Ramos (cell line): ENCODE measurements around the gene CIB4.
"Not testable (repeated sequence)": the region's sequence is repeated elsewhere in the genome, so short reads cannot be mapped to it uniquely, and the experiment has no call there.

Experiments used
- in situ Hi-C: fragments of 300-500 bp; cut with MboI; formaldehyde crosslinking; loops from one replicate; pipeline ENCODE4 v1.14.3; 2022; ENCODE audit warnings: low sequenced_read_pairs; ENCODE audit not compliant: unreplicated experiment

Gene CIB4

DNA sequence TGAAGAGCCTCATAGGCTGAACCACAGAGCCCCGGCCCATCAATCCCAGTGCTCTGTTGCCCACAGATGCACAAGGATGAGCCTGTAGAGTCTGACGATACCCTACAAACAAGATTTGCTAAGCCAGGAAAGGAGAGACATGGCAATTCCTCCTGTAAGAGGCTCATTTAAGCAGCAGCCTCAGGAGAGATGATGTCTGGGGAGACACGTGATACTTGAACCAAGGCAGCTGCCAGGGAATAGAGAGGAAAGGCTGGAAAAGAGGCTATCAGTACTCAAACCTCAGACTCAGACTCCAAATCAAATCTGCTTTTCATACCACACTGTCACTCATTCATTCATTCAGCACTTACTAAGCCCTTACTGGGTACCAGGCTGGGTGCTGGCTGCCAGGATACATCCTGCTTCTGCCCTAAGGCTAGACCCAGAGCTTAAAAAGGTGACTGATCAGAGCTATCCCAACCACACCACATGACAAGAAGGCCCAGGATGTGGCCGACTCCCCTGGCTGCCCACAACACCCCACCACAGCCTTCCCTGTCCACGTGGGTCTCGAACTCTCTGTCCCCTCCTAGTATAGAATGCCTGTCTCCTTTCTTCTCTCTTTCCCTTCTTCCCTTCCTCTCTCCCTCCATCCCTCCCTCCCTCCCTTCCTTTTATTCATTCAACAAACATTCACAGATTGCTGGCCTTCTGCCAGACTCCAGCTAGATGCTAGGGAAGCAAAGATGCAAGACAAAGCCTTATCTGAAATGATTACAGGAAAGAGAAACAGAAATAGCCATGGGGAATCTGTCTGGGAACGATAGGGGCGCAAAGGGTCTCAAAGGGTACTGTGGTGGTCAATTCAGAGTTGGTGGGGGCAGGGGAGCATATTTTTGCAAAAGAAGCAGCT is 27.9 kb upstream of the CIB4 start:
- in situ Hi-C loops: no loop called here

DNA sequence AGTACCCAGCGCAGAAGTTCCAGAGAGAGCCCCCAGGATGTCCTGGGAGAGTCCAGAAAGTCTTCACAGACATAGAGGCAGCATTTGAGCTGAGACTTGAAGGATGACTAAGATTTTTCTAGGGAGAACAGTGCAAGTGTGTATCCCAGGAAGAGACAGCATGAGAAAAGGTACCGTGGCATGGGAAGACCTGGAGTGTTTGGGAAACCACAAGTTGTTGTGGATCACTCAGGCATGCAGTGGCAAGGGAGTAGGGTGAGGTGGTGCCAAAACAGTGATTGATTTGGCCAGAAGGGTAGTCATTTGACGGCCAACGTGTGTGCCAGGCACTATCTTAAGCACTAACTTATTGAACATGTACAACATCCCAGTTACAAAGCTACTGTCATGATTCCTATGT is 26.9 kb upstream of the CIB4 start:
- in situ Hi-C loops: no loop called here

DNA sequence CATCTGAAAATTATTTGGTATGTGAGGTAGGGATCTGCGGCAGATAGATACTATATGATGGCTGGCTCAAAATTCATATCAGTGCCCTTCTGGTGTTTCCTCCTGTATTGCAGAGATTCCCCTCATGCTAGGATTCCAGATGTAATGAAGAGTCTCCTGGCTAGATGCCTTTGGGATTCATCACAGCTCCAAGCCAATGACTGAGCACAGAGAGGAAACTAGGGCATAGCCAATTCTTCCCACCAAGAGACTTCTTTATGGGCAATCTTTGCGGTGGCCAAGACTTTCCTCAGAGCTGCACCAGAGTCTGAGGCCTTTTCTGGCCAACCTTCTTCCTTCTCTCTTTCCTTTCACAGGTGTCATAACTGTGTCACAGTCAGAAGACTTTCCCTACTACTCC is 25.5 kb upstream of the CIB4 start:
- in situ Hi-C loops: no loop called here

DNA sequence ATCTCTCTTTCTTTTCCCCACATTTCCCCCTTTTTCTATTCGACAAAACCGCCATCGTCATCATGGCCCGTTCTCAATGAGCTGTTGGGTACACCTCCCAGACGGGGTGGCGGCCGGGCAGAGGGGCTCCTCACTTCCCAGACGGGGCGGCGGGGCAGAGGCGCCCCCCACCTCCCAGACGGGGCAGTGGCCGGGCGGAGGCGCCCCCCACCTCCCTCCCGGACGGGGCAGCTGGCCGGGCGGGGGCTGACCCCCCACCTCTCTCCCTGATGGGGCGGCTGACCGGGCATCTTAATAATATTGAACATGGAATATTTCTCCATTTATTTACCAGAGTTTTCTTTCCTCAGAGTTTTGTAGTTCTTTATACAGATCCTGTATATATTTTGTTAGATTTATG is 24.1 kb upstream of the CIB4 start:
- in situ Hi-C loops: not testable (repeated sequence)

DNA sequence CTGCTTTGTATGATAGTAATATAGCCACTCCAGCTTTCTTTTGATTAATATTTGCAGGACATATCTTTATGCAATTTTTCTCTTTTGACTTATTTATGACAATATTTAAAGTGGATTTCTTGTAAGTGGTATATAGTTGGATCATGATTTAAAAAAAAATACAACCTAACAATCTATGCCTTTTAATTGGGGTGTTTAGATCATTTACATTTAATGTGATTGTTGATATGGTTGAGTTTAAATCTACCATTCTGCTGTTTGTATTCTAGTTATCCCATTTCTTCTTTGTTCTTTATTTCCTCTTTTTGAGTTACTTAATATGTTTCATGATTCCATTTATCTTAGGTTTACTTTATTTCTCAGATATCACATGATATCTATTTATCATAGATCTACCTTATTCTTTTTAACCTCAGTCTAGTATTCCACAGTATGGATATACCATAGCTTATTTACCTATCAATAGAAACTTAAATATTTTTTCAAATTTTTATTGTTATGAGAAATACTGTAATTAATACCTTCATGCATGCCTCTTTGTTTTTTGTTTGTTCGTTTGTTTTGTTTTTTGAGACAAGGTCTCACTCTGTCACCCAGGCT is 19.3 kb upstream of the CIB4 start:
- in situ Hi-C loops: no loop called here

DNA sequence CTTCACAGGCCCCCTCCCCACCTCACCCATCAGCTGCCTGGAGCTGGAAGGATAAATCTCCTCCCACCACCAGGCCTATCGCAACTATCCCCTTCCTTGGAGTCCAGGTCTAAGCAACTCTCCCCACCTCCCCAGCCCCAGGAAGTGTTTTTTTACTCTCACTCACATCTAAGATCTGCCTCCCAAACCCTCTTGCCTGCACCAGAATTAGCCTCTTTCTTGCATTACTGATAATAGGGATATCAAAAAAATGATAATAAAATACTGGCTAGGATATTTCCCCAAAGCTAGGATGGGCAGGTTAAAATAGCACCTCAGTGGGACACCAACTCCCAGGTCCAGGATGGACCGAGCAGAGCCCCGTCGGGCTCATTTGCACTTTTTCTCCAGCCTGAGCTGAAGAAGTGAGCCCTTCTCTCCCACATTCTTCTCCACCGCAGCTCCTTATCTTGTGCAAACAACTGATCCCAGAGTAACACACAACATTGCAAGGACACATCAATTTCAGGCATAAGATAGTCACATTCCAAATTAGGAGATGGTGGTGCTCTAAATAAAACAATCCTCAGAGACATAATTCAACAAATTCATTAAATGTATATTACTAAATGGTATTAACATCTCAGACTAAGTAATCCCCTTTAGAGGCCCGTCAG is 17.7 kb upstream of the CIB4 start:
- in situ Hi-C loops: no loop called here

DNA sequence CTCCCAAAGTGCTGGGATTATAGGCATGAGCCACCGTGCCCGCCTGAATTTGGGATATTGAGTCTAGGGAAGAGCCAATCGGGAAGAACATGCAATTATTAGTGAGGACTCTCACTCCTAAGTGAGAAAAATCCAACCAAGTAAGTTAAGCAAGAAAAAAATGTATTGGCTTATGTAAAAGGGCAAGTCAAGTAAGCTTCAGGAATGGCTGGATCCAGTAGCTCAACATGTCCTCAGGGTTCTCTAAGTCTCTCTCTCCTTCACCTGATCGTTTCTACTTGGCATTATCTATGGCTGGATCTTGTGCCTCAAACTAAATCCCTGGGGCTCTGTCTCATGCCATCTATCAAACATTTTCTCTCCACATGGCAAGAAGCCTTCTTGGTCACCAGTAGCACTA is 16.1 kb upstream of the CIB4 start:
- in situ Hi-C loops: no loop called here

DNA sequence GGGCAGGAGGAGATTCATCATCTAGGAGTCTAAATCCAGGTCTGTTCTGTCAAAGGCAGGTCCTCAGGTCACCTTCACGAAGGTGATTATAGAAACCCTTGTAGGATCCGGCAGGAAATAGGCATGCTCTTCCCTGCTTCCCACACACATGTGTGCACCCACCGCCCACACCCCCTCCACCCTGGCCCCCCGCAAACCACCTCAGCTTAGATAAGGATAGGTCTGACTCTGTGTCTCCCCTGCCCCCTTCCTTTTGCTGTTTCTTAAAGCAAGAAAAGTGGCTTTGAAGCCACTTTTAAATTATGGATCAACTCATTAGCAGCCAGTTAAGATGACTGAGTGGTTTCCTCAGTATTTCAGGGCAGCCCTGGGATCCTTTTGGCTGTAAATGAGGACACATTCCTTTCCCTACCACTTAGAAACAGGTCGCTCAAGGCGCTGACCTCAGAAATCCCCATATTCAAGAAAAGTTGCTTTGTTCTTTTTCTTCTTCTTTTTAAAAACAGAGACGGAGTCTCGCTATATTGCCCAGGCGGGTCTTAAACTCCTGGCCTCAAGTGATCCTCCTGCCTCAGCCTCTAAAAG is 14.5 kb upstream of the CIB4 start:
- in situ Hi-C loops: no loop called here

DNA sequence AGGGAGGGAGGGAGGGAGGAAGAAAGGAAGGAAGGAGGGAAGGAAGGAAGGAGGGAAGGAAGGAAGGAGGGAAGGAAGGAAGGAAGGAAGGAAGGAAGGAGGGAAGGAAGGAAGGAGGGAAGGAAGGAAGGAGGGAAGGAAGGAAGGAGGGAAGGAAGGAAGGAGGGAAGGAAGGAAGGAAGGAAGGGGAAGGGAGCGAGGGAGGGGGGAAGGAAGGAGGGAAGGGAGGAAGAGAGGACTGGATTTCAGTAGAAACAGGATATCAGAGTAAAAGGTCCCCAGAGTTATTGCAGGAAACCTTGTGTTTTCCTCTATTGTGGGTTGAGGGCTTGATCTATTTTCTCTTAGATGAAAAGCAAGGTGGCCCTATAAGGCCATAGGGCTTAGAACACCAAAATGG is 14.0 kb upstream of the CIB4 start:
- in situ Hi-C loops: not testable (repeated sequence)

DNA sequence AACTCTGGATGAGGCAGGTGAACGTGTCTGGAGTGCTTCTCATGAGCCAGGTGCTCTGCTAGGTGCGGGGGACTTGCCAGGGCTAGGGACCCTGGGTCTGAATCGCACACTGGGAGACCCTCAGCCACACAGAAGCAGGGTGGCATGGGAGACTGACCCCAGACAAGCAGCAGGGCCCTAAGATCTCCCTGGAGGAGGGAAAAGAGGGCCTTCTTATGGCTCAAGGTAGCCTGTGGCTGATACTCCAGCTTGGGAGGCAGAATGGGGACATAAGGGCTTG is 12.8 kb upstream of the CIB4 start:
- in situ Hi-C loops: no loop called here

DNA sequence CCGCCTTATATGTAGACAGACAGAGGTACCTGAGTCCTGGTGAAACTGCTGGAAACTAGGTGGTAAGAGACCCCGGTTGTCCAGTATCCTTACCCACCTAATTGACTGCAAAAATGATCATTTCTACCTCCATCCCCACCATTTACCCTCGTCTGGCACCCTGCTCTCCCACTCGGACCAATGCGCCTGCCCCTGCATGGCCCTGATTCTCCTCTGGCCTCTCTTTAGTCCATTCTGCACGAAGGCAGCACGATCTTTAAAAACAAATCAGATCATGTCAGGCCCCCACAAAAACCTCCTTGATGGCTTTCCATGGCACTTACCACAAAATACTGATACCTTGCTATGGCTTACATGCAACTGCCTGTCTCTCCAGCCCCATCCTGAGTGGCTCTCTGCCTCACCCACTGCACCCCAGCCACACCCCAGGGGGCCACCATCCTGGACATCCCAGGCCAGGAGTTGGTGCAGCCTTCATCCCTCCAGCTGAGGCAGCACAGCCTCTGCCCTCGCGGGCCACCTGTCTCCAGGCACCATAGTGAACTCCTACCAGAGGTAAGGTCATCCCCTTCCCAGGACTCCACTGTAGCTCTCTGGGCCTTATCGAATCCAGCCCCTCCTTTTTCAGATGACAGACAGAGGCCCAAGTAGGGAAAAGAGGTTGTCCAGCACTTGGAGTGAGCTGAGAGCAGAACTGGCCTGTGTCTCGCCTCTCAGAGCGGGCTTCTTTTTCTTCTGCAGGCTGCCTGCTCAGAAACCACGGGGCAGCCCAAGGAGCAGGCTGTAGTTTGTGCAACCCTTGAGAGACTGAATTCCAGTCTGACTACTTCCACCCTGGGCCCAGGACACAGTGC is 12.3 kb upstream of the CIB4 start:
- in situ Hi-C loops: no loop called here

DNA sequence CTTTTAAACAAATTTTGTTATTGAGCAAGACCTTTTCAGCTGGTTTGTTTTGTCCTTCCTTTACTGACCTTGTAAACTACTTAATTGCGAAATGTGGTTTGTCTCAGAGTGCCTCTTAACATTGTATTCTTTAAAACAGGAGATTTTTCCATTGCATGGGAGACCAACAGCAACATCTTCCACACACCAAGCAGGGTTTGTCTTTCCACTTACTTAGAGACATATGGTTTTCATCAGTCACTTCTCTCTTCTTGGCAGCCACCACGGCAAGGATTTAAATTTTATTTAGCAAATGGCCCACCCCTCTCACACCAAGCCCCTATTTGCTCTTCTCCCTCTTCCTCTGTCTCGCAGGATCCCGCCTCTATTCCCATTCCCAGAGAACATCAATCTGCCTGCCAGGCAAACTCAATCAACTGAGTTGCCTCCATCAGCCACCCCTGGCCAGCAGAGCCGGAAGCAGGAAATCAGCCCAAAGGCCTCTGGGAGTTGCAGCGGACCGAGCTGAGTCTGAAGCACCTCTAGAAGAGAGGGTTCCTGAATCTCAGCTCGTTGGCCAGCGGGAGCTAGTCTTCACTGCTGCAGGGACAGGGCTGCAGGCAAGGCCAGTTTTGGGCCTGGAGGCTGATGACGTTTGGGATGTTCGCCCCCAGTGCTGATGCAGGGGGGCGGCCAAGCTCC is 11.3 kb upstream of the CIB4 start:
- in situ Hi-C loops: no loop called here

DNA sequence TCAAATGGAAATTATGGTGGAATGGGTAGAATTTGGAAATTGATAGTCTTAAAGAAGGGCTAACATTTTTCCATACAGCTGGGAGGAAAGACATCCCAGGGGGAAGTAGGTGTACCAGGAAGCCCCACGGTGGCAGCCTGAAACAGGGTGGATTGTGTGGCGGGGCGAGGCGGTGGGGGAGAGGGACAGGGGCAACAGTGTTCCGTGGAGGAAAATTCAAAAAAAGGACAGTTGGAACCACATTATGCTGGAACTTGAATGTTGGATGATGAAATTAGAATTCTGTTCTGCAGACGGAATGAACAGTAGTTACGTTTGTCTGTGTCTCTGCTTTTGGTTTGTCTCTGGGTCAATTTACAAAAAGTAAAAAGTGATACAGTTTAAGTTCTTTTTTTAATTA is 10.6 kb upstream of the CIB4 start:
- in situ Hi-C loops: no loop called here

DNA sequence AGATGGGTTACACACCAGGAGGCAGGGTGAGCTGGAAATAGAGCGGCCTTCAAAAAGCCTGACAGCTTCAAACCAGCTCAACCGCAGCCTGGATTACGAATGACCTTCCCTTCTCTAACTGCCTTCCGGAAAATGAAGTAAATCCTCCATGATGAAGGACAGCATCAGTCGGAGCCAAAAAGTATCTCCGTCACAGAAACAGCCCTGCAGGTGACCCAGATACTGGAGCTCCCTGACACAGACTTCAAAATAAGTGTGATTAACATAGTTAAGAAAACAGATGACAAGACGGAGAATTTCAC is 10.3 kb upstream of the CIB4 start:
- in situ Hi-C loops: no loop called here

DNA sequence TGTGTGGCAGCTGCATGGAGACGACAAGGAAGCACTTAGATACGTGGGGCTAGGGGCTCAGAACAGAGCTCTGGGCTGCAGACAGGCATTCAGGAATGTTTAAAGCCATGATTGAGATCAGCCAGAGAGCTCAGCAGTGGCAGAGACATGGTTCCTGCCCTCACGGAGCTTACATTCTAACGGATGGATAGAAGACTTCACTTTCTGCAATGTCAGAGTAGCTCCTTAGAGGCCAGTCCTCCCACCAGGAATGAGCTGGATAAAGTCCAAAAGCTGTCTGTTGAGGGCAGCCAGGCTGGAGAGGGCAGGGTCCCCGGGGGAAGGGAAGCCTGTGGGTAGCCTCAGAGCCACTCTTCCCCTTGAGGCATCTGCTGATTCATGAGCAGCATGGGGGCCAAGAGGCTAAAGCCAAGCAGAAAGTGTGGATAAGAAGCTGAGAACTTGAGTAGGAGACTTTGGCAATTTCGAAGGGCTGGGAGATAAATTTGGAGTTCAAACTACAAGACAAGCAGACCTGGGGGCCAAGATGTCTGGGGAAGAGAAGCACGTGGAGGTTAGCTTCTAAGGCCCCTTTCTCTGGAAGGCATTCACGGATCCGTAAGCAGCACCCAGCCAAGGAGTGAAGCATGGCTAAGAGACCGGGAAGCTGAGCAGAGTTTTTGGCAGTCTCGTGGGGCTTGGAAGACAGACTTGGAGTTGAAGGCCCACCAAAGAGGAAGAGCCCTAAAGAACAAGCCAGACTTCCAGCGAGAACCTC is 9.7 kb upstream of the CIB4 start:
- in situ Hi-C loops: no loop called here

DNA sequence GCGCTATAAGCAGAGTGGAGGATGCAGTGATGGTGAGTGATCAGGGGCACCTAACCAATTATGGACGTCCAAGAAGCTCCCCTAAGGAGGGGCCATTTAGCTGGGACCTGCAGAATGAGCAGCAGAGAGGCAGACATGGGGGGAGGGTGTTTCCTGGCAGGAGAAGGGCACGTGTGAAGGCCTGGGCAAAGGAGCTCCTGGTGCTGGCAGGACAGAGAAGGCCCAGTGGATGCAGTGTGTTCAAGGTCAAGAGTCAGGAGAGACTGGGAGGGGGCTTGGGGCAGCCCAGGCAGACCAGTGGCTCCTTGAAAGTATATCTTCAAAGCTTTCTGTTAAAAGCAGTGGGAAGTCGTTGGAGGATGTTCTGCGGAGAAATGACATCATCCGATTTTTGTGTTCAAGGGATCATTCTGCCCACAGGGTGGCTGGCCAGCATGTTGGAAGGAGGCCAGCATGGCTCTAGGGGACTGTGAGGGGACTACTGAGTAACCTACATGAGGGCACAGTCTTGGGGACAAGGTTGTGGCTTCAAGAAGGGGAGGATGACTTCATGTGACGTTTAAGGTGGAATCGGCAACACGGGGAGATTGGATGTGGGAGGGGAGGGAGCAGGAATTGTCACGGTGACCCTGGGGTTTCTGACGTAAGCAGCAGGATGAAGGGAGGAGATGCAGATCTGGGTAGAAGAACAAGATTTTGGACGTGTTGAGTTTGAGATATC is 9.0 kb upstream of the CIB4 start:
- in situ Hi-C loops: no loop called here

DNA sequence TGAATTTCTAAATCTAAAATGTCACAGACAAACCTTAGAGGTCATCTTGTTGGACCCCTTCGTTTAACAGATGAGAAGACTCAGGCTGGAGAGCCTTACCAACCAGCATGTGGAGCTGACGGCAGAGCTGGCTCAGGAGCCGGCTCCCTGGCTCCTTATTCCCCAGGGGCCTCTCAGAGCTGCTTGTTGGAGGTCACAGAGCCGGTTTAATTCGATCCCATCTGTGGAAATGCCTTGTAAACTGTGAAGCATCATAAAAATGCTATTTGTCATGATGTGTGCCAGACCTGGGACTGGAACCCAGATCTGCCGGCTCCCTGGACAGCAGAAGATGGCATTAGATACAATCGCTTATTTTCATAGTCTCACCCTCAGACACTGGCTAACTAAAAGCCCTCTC is 8.2 kb upstream of the CIB4 start:
- in situ Hi-C loops: no loop called here

DNA sequence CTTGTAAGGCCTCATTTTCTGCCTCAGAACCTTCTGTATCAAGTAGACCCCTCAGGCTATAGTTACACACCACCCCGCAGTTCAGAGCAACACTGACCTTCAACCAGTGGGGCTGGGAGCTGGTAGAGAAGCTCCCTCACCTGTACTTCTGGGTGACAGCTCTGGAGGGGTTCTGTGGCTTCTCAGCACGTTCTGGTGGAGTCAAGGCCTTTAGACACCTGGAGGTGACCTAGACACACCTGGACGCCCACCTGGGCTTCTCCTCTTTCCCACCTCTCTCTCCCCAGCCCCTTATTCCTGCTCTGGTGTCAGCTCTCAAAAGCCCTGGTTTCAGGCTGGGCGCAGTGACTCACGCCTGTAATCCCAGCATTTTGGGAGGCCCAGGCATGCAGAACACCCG is 7.3 kb upstream of the CIB4 start:
- in situ Hi-C loops: no loop called here

DNA sequence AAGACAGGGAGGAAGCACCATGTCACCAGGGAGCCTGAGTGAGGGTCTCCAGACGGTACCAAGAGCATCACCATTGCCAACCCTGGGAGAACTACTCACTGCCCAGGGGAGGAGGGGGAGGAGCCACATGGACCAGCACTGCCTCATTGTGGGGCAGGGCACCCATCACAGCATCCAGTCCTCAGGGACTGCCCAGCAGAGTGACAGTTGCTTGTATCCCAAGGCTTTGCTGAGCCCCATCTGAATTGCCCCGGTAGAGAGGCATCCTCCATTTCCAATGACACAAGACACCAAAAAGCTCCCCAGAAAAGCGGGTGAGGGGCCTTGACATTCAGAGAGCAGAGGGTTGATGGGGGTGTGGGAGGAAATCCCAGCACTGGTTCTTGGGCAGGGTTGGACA is 6.8 kb upstream of the CIB4 start:
- in situ Hi-C loops: no loop called here
